CD4-positive, alpha-beta T cell treated with Interleukin-17A for 4 hours (primary cell): ENCODE data around the gene TTC34.
A peak's percentile ranks its signal among the peaks of the same experiment; 100 is the strongest.

ENCODE experiments used
- DNase-seq: peaks from one replicate; pipeline ENCODE4 v3.0.0-alpha.2; 2020; ENCODE audit warnings: mixed read lengths

The TTC34 gene

GRCh38 chr1:2587071-2587859, 214.2 kb downstream of the TTC34 start:
- DNase-seq, result peak; percentile 58

GRCh38 chr1:2586154-2587070, 215.1 kb downstream of the TTC34 start, which contains the start of gene PRXL2B:
Gene PRXL2B (plus strand): TSS chr1:2586777. CDS start chr1:2586886, 109 bp downstream.
- peak; percentile 99 for DNase-seq
